Astrocyte of the cerebellum (primary cell): ENCODE results near the gene NFIX.

Experiments
- DNase-seq: peaks from one replicate; pipeline ENCODE4 v3.0.0-alpha.2; 2011; ENCODE audit warnings: low read depth
- H3K4me3 ChIP-seq: 2 replicates; pipeline ENCODE4 v1.5.1; 2011; ENCODE audit warnings: mild to moderate bottlenecking, low read depth, low read length, moderate library complexity
- in situ Hi-C: cut with HindIII; loops from 2 replicates; pipeline ENCODE4 v1.10.0; 2017; ENCODE audit warnings: low sequenced_read_pairs
- TF ChIP-seq, protein P1 (sequence below): IDR thresholded peaks from 2 replicates; pipeline ENCODE4 v1.5.1; 2012; ENCODE audit warnings: low read length, low read depth, moderate library complexity, mild to moderate bottlenecking; ENCODE audit errors: missing control alignments

Gene NFIX

DNA sequence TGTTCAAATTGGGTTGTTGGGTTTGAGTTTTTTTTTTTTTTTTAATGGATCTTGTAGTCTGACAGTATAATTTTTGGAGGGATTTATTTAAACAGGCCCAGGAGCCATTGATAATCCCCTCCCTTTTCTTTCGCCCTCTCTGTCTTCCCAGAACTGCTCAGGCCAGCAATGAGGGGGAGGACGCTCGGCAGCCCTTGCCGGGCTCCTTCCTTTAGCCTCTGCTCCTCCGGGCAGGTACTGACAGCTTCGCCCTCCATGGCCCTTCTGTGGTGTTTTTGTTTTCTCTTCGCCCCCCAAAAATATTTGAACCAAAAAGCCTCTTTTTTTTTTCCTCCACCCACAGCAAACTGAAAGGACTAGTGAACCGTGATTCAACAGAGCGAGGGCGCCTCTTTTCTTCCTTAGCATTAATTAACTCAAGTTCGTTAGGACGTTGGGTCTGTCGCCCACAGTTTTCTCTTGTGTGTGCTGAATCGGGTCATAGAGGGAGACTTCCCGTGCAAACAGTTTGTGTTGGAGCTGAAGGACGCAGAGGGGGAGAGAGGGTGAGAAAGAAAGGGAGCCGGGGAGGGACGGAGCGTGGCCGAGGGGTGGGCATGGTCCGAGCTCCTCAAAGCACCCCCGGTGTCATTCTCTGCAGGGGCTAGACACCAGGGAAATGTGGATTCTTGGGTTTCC is 21.5 kb downstream of the NFIX start:
- DNase-seq, result no peak
- H3K4me3 ChIP-seq, result peak overlapping the region; percentile 29
- TF ChIP-seq, protein P1, sequence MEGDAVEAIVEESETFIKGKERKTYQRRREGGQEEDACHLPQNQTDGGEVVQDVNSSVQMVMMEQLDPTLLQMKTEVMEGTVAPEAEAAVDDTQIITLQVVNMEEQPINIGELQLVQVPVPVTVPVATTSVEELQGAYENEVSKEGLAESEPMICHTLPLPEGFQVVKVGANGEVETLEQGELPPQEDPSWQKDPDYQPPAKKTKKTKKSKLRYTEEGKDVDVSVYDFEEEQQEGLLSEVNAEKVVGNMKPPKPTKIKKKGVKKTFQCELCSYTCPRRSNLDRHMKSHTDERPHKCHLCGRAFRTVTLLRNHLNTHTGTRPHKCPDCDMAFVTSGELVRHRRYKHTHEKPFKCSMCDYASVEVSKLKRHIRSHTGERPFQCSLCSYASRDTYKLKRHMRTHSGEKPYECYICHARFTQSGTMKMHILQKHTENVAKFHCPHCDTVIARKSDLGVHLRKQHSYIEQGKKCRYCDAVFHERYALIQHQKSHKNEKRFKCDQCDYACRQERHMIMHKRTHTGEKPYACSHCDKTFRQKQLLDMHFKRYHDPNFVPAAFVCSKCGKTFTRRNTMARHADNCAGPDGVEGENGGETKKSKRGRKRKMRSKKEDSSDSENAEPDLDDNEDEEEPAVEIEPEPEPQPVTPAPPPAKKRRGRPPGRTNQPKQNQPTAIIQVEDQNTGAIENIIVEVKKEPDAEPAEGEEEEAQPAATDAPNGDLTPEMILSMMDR, result no peak
- in situ Hi-C loops, result no loop called here

GRCh38 chr19:13017306-13018034 is 22.2 kb downstream of the NFIX start:
- H3K4me3 ChIP-seq, result peak overlapping the region; percentile 29
- TF ChIP-seq, protein P1, result no peak
- DNase-seq, result no peak
- in situ Hi-C loops, result no loop called here

GRCh38 chr19:13018035-13018914 is 23.0 kb downstream of the NFIX start:
- TF ChIP-seq, protein P1, result no peak

GRCh38 chr19:13019332-13019731 is 24.1 kb downstream of the NFIX start:
- no peak overlapping the region for H3K4me3 ChIP-seq
- in situ Hi-C loops, result no loop called here
- TF ChIP-seq, protein P1, result no peak
- no peak for DNase-seq

More at GRCh38 chr19:13018035-13018914, 23.0 kb downstream of the NFIX start:
- peak; percentile 55 for DNase-seq
- peak overlapping the region; percentile 29 for H3K4me3 ChIP-seq
- in situ Hi-C loops, result no loop called here

DNA sequence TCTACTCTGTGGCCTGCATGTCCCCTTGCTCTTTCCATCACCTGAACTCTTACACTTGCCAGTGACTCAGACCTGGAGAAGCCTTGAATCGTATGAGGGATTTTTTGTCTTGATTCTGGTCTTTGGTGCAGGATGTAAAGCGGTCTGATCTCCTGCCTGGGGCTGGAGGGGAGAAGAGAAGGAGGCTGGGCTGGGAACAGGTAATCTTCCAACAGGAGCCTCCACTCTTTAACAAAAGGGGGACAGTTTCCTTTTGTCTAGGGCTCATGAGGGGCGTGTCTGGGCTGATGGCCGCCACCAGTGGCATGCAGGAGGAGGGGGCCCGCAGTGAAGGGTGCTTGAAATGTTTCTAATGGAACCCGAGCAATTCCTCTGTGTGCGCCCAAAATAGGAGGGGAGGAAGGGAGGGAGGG is 24.7 kb downstream of the NFIX start:
- in situ Hi-C loops, result no loop called here
- no peak for DNase-seq
- TF ChIP-seq, protein P1, result no peak
- no peak overlapping the region for H3K4me3 ChIP-seq

GRCh38 chr19:13022111-13022858 is 27.0 kb downstream of the NFIX start:
- no peak for DNase-seq
- TF ChIP-seq, protein P1, result no peak
- in situ Hi-C loops, result no loop called here
- peak overlapping the region; percentile 84 for H3K4me3 ChIP-seq
